ENCODE measurements around the gene SLC6A3.

Gene SLC6A3

DNA sequence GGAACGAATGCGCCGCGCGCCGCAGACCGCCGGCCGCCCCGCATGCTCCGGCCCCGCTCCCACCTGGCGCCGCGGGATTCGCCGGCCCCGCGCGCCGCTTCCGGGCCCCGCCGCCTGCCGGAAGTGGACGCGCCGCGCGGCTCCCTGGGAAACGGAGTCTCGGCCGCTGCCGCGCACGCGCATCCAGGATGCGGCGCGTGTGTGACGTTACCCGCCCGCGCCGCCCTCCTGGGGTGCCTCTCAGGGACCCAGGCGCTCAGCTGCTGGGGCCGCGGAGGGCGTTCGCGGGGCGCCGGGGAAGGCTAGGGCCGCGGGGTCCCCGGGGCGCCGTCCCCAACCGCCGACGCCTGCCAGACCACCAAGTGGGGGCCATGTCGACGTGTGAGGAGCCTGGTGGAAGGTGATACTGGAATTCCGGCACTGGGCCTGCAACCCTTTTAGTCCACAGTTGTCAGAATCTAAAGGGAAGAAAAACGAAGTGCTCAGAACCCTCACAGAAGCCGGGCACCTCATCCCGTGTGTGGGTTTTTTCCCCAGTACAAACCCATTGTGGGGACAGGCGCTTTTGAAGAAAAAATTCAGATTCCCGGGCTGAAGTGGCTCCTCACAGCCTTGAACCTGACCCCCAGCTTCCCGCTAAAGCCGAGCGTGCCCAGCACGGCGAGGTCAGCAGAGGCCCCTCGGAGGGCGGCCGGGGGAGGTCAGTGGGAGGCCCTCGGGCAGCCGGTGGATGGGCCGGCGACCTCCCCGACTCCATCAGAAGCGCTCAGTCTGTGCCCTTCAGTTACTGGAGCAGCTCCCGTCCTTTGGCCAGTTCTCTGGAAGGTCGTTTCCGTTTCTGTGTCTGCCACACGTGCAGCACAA, 100.0 kb downstream of the SLC6A3 start, which contains the start of gene CLPTM1L:
CLPTM1L (minus strand) TSS at position 125 of the 864 bp plus-strand sequence. CDS start 258 bp downstream, outside the sequence.
- DNase-seq (ENCODE audit: low read depth): peak; percentile 45
- H3K4me3 ChIP-seq (ENCODE audit: low read depth, low read length): peak within 1 kb of the TSS; percentile 76

DNA sequence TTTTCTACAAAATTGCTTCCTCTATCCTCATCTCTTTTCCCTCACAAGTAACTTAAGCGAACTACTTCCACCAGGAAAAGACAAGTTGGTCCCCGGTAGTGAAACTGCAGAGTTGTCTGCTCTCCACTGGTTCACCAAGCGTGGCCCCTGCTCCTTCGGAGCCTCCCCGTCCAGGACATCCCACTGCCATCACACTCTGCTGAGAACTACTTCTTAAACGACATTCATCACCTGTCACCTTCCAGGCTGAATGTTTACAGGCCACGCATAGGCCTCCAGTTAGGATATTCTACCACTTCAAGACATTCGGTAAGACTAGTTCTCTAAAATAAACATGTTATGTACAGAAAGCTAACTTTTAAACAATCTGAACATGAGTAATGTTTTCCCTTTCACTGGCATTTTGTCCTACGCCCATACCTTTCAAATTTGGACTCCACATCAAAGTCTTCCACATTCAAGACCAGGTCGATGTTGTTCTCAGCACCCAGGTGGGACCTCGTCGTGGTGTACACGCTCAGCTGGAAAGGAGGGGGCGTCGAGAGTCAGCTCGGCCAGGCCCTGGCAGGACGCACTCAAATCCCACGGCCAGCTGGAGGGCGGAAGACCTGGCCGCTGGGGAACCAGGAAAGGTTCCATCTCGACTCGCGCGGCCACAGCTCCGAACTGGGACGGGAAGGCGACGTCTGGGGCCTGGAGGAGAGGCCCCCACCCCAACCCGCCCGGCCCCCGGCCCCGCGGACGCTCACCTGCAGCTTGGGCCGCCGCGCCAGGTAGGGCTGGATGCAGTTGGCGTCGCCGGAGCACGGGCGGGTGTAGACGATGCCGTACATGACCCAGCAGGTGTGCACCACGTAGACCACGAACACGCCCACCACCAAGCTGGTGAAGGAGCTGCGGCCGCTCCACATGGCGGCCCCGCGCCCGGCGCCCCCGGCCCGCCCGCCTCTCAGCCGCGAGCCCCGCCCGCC, 101.0 kb downstream of the SLC6A3 start:
- DNase-seq (ENCODE audit: low read depth): no peak
- peak overlapping the region; percentile 76 for H3K4me3 ChIP-seq (ENCODE audit: low read depth, low read length)

DNA sequence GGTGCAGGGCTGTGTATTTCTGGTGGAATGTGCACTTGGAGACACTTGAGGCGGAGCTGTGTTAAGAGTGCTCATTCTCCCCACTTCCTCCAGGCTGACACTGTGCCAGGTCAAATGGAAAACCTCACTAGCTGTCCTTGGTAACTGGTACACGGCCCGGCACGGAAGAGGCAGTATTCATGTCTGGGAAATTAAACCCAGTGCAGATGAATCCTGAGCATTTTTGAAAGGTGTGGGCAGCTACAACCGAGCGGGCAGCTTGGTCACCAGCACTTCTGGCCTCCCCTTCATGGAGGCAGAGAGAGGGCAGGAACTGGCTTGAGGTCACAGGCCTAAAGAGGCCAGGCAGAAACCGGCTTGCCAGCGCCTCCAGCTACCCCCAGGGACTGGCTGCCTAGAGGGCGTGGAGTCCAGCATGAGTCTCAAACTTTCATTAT, 101.9 kb downstream of the SLC6A3 start:
- no peak for DNase-seq (ENCODE audit: low read depth)
- no peak overlapping the region for H3K4me3 ChIP-seq (ENCODE audit: low read depth, low read length)
